Cardiac ventricle fibroblast (primary cell): ENCODE data around the gene SP6. TPM values are rescaled to one million over a fixed set of nuclear protein-coding genes. Genes with fewer than 3 reads are reported as not detected.

Experiments
- total RNA-seq: library from RNA; depleted of rRNA; stranded (reverse); fragments of >200 nt; gene quantifications from 2 replicates; pipeline ENCODE4 v1.2.3, GENCODE V29; 2015

The SP6 gene
- total RNA-seq: 0.25 and 0.78 TPM in 2 replicates

GRCh38 chr17:47850692-47851573 is at the start of gene SP6:
TSS of gene SP6 (minus strand) at chr17:47851163. CDS start at chr17:47848429, 2,734 bp downstream.

DNA sequence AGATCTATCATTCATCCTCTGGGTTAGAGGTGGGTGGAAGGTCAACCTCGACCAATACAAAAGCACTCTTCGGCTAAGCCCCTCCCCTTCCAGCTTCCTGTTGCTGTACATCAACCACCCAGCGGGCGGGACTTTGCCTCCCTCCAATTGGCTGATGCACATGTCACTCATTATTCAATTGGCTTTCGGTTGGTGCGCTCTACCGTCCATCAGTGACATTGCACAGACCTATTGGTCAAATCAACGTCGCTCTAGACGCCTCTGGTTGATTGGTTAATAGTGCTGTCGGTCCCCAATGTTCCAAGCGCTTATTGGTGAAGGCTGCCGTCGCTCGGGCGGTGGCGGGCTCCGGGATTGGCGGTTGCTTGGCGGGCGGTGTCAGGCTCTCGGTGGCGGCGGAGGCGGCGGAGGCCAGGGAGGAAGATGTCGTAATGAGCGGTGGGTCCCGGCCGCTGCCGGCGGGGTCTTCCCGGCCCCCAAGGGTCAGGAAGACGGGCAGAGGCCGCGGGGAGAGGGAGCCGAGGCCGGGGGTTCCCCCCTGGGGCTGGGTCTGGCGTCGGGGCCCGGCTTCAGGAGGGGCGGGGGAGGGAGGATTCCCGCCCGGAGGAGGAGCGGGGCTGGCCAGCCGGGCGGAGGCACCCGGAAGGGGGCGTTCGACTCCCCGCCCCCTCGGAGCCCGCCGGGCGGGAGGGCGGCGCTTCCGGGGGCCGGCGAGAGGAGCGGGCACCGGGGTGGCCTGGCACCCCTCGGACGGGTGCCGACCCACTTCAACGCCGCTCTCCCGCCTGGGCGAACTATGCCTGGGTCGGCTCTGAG is 45.1 kb upstream of the SP6 start, which contains the start of gene SP2:
TSS of gene SP2 (plus strand) at position 381 of the 816 bp plus-strand sequence. CDS start at position 432, 51 bp downstream.

GRCh38 chr17:47840742-47841487 is 10.0 kb downstream of the SP6 start, which contains the start of gene SCRN2:
TSS of gene SCRN2 (minus strand) at chr17:47841273. CDS start at chr17:47840843, 430 bp downstream.

DNA sequence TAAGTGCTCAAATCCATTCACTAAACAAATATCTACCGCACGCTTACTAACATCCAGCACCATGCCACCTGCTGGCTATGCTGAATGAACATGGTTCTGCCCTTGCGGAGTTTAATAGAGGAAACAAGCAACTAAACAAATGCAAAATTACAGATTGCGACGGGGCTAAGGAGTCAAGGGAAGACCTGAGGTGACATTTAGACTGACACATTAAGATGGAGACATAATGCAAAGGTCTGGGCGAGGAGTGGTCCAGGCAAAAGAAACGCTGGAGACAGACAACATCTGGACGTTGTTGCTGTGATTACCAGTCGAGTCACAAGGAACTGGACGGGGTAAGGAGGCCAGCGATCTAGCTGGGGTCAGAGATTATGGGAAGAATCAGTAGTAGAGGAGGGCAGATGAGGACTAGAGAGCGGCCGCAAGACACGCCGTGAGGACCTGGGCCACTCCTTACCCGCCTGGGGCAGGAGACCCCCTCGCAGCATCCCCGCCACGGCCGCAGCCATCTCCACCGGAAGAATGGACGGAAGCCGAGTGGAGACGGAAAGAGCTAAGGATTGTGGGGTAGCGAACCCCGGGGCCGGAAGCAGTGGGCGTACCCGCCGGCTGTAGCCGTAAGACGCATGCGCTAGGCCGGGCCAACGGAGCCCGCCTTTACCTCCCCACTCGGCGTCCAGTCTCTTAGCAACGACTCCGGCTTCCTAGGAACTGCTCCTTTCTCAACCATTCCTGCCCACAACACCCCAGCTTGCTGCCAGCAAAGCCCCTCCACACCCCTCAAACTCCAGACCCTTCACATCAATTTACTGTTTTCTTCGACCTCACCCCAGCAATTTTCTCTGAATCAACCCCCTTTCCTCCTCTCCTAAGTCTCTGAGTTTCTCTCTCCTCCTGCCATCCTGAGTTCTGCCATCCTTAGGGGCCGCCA is 19.7 kb downstream of the SP6 start, which contains the start of the genes LRRC46 and MRPL10:
TSS of gene LRRC46 (plus strand) at position 668 of the 931 bp plus-strand sequence. CDS start 320 bp downstream, outside the sequence.
TSS of gene MRPL10 (minus strand) at position 539 of the 931 bp plus-strand sequence. CDS start at position 509, 30 bp downstream.

GRCh38 chr17:47821424-47822391 is 29.3 kb downstream of the SP6 start, which contains the start of gene OSBPL7:
TSS of gene OSBPL7 (minus strand) at chr17:47821794. CDS start at chr17:47820278, 1,516 bp downstream.

Other genes starting within 250 kb of the SP6 start
- gene KPNB1, start 201.2 kb downstream of the SP6 start, total RNA-seq: 199 and 222 TPM in 2 replicates
- gene TBKBP1, start 157.0 kb downstream of the SP6 start, total RNA-seq: 8.7 and 9.1 TPM in 2 replicates
- not detected in 2 replicates for gene TBX21, start 117.9 kb downstream of the SP6 start, total RNA-seq
- 4.4 and 5.2 TPM in 2 replicates for gene OSBPL7, start 29.4 kb downstream of the SP6 start, total RNA-seq
- 30.7 and 35.0 TPM in 2 replicates for gene MRPL10, start 19.6 kb downstream of the SP6 start, total RNA-seq
- gene LRRC46, start 19.5 kb downstream of the SP6 start, total RNA-seq: 0.25 TPM in 1 of 2 replicates, not detected in the other
- 29.3 and 31.5 TPM in 2 replicates for gene SCRN2, start 9.9 kb downstream of the SP6 start, total RNA-seq
- gene SP2, start 45.1 kb upstream of the SP6 start, total RNA-seq: 3.0 and 5.4 TPM in 2 replicates
- 23.5 and 25.4 TPM in 2 replicates for gene PNPO, start 90.4 kb upstream of the SP6 start, total RNA-seq
- gene PRR15L, start 106.7 kb upstream of the SP6 start, total RNA-seq: not detected in 2 replicates
- 55.2 and 56.6 TPM in 2 replicates for gene CDK5RAP3, start 120.0 kb upstream of the SP6 start, total RNA-seq
- 50.2 and 55.9 TPM in 2 replicates for gene COPZ2, start 186.6 kb upstream of the SP6 start, total RNA-seq
- 59.9 and 63.1 TPM in 2 replicates for gene NFE2L1, start 197.2 kb upstream of the SP6 start, total RNA-seq